H1 (cell line): ENCODE data around the gene FAR2. TPM values are rescaled to one million over a fixed set of nuclear protein-coding genes. Genes with fewer than 3 reads are reported as not detected.

ENCODE experiments used
- CTCF ChIA-PET: fragments of 300-600 bp; sonication (Branson Sonifier 250); formaldehyde crosslinking; loops from one replicate; lab custom pipeline; 2021; ENCODE audit not compliant: partially characterized antibody; lab: Charles Lee
- POLR2A ChIA-PET: fragments of 300-600 bp; sonication (Branson Sonifier 250); formaldehyde crosslinking; loops from one replicate; lab custom pipeline; 2021; ENCODE audit warnings: inconsistent platforms; ENCODE audit not compliant: partially characterized antibody; lab: Charles Lee
- DNase-seq, 2 experiments: peaks; one replicate each; pipeline versions ENCODE4 v3.0.0 to v3.0.0-alpha.2; 2010 to 2022; ENCODE audit warnings: low spot score in 2 of 2, low read depth in 1 of 2, mixed read lengths in 1 of 2
- FAIRE-seq: peaks from 2 replicates; lab custom pipeline; 2011; peaks lifted over from hg19 to GRCh38; lab: Jason Lieb, UNC
- H2AFZ ChIP-seq: 2 replicates; pipeline ENCODE4 v1.8.1; 2012; ENCODE audit warnings: low read length, inconsistent platforms
- H2AK5ac ChIP-seq: 2 replicates; pipeline ENCODE4 v1.6.1; 2013; ENCODE audit warnings: low read depth, low read length
- H2BK120ac ChIP-seq: replicated peaks from 2 replicates; pipeline ENCODE3; 2013; ENCODE audit warnings: low read depth, low read length, inconsistent platforms
- H2BK12ac ChIP-seq: 2 replicates; pipeline ENCODE4 v1.6.1; 2013; ENCODE audit warnings: low read depth, low read length
- H2BK15ac ChIP-seq: 2 replicates; pipeline ENCODE4 v1.6.1; 2013; ENCODE audit warnings: low read length
- H2BK20ac ChIP-seq: 2 replicates; pipeline ENCODE4 v1.6.1; 2013; ENCODE audit warnings: low read length
- H2BK5ac ChIP-seq: 2 replicates; pipeline ENCODE4 v1.6.1; 2013; ENCODE audit warnings: low read depth, low read length
- H3K14ac ChIP-seq: 2 replicates; pipeline ENCODE4 v1.6.1; 2013; ENCODE audit warnings: inconsistent platforms; ENCODE audit not compliant: insufficient read length
- H3K18ac ChIP-seq: 2 replicates; pipeline ENCODE4 v1.6.1; 2013; ENCODE audit warnings: low read length; ENCODE audit errors: extremely low read depth
- H3K23ac ChIP-seq: 2 replicates; pipeline ENCODE4 v1.6.1; 2013; ENCODE audit warnings: inconsistent platforms; ENCODE audit not compliant: insufficient read length
- H3K23me2 ChIP-seq: 2 replicates; pipeline ENCODE4 v1.6.1; 2013; ENCODE audit warnings: low read depth, low read length
- H3K27ac ChIP-seq: 2 replicates; pipeline ENCODE4 v1.6.1; 2011; ENCODE audit warnings: low read depth, low read length, inconsistent platforms
- H3K27me3 ChIP-seq, 4 experiments: replicated peaks in 1 of 4; 1 replicate in 1 of 4; 2 replicates in 3 of 4; pipeline versions ENCODE4 v1.6.1 to v1.8.1; 2011 to 2013; ENCODE audit warnings: low read length in 3 of 4, mild to moderate bottlenecking in 3 of 4, inconsistent platforms in 2 of 4, mixed read lengths in 2 of 4, moderate library complexity in 1 of 4; ENCODE audit not compliant: control insufficient read depth in 3 of 4, insufficient read depth in 3 of 4; ENCODE audit errors: extremely low read depth in 1 of 4
- H3K36me3 ChIP-seq, 4 experiments: 2 replicates each; pipeline versions ENCODE4 v1.6.1 to v1.8.1; 2011 to 2013; ENCODE audit warnings: mild to moderate bottlenecking in 4 of 4, low read length in 3 of 4, moderate library complexity in 2 of 4, control low read depth in 1 of 4, inconsistent platforms in 1 of 4; ENCODE audit not compliant: insufficient read depth in 4 of 4, control insufficient read depth in 2 of 4
- H3K4ac ChIP-seq: replicated peaks from 2 replicates; pipeline ENCODE3; 2013; ENCODE audit warnings: low read length, low read depth, mixed read lengths, inconsistent platforms; ENCODE audit not compliant: insufficient read length
- H3K4me1 ChIP-seq, 4 experiments: replicated peaks in 1 of 4; 1 replicate in 1 of 4; 2 replicates in 3 of 4; pipeline versions ENCODE4 v1.6.1 to v1.8.1; 2011 to 2013; ENCODE audit warnings: low read length in 3 of 4, inconsistent platforms in 2 of 4, mixed read lengths in 1 of 4; ENCODE audit not compliant: insufficient read depth in 4 of 4, control insufficient read depth in 3 of 4
- H3K4me2 ChIP-seq, 2 experiments: 2 replicates each; pipeline versions ENCODE4 v1.6.1 to v1.8.1; 2011 to 2013; ENCODE audit warnings: low read depth in 2 of 2, low read length in 2 of 2, control low read depth in 1 of 2, inconsistent platforms in 1 of 2, mild to moderate bottlenecking in 1 of 2; ENCODE audit not compliant: insufficient read depth in 1 of 2
- H3K4me3 ChIP-seq, 4 experiments: fragments of 200-600, 300-600 bp in 1 of 4; sonication (generic), shearing (Covaris generic), sonication (Bioruptor Twin) in 1 of 4; 2 replicates each; pipeline versions ENCODE4 v1.5.1 to v1.8.1; 2011 to 2016; ENCODE audit warnings: low read length in 4 of 4, low read depth in 3 of 4, control low read depth in 2 of 4, inconsistent platforms in 2 of 4, mild to moderate bottlenecking in 2 of 4, mixed read lengths in 1 of 4, moderate library complexity in 1 of 4; ENCODE audit not compliant: insufficient read depth in 2 of 4; ENCODE audit errors: extremely low read depth in 1 of 4
- H3K56ac ChIP-seq: replicated peaks from 2 replicates; pipeline ENCODE3; 2013; ENCODE audit warnings: low read depth, mild to moderate bottlenecking, mixed read lengths, low read length, inconsistent platforms; ENCODE audit not compliant: insufficient read length
- H3K79me1 ChIP-seq: 2 replicates; pipeline ENCODE4 v1.6.1; 2013; ENCODE audit warnings: low read depth, low read length, control low read depth
- H3K79me2 ChIP-seq, 2 experiments: 2 replicates each; pipeline versions ENCODE4 v1.6.1 to v1.8.1; 2012 to 2013; ENCODE audit warnings: low read length in 2 of 2, mild to moderate bottlenecking in 2 of 2, inconsistent platforms in 1 of 2; ENCODE audit not compliant: insufficient read depth in 2 of 2, control insufficient read depth in 1 of 2
- H3K9ac ChIP-seq, 4 experiments: replicated peaks in 1 of 4; 1 replicate in 1 of 4; 2 replicates in 3 of 4; pipeline versions ENCODE4 v1.6.1 to v1.8.1; 2011 to 2013; ENCODE audit warnings: low read depth in 3 of 4, low read length in 3 of 4, control low read depth in 2 of 4, mild to moderate bottlenecking in 2 of 4, moderate library complexity in 2 of 4, inconsistent platforms in 1 of 4; ENCODE audit errors: extremely low read depth in 1 of 4
- H3K9me3 ChIP-seq, 2 experiments: 2 replicates each; pipeline versions ENCODE4 v1.6.1 to v1.8.1; 2012 to 2013; ENCODE audit warnings: mild to moderate bottlenecking in 2 of 2, moderate library complexity in 2 of 2, control low read depth in 1 of 2, inconsistent platforms in 1 of 2, low read depth in 1 of 2, low read length in 1 of 2, mixed read lengths in 1 of 2; ENCODE audit not compliant: insufficient read depth in 2 of 2
- H4K20me1 ChIP-seq, 2 experiments: replicated peaks in 1 of 2; 2 replicates each; pipeline versions ENCODE3 to v1.8.1; 2011 to 2013; ENCODE audit warnings: inconsistent platforms in 2 of 2, low read length in 2 of 2, mild to moderate bottlenecking in 1 of 2; ENCODE audit not compliant: insufficient read depth in 2 of 2, control insufficient read depth in 1 of 2
- H4K5ac ChIP-seq: 2 replicates; pipeline ENCODE4 v1.6.1; 2013; ENCODE audit warnings: low read length, low read depth, mixed read lengths, inconsistent platforms; ENCODE audit not compliant: insufficient read length
- H4K8ac ChIP-seq: 2 replicates; pipeline ENCODE4 v1.8.0; 2013; ENCODE audit warnings: mild to moderate bottlenecking, moderate library complexity, low read length, inconsistent platforms; ENCODE audit not compliant: insufficient read depth; ENCODE audit errors: extremely low read depth
- H4K91ac ChIP-seq: replicated peaks from 2 replicates; pipeline ENCODE3; 2013; ENCODE audit warnings: low read length, mixed read lengths, inconsistent platforms; ENCODE audit not compliant: insufficient read length
- BCL11A ChIP-seq, 2 experiments: IDR thresholded peaks; one replicate each; pipeline ENCODE4 v1.6.1; 2011; ENCODE audit warnings: low read depth in 2 of 2, low read length in 2 of 2, mild to moderate bottlenecking in 2 of 2
- CHD2 ChIP-seq: IDR thresholded peaks from 2 replicates; pipeline ENCODE4 v1.6.1; 2012; ENCODE audit warnings: low read length, improper control_type of control experiment
- CTBP2 ChIP-seq: IDR thresholded peaks from 2 replicates; pipeline ENCODE4 v1.7.0; 2011; ENCODE audit warnings: borderline replicate concordance, mild to moderate bottlenecking, moderate library complexity, mixed read lengths, low read length; ENCODE audit not compliant: insufficient read depth, insufficient read length
- EGR1 ChIP-seq: IDR thresholded peaks from 2 replicates; pipeline ENCODE4 v1.6.1; 2011; ENCODE audit warnings: low read depth, low read length, borderline replicate concordance
- EP300 ChIP-seq, 2 experiments: IDR thresholded peaks; 1 replicate in 1 of 2; 2 replicates in 1 of 2; pipeline ENCODE4 v1.6.1; 2011 to 2012; ENCODE audit warnings: low read depth in 2 of 2, low read length in 2 of 2, mild to moderate bottlenecking in 2 of 2, borderline replicate concordance in 1 of 2, inconsistent platforms in 1 of 2, moderate library complexity in 1 of 2
- GABPA ChIP-seq: IDR thresholded peaks from 2 replicates; pipeline ENCODE4 v1.6.1; 2011; ENCODE audit warnings: mild to moderate bottlenecking, low read length, moderate library complexity, borderline replicate concordance; ENCODE audit not compliant: insufficient read depth
- MAFK ChIP-seq: IDR thresholded peaks from 2 replicates; pipeline ENCODE4 v1.6.1; 2012; ENCODE audit warnings: low read depth, mild to moderate bottlenecking, improper control_type of control experiment, low read length
- NRF1 ChIP-seq: IDR thresholded peaks from 2 replicates; pipeline ENCODE4 v1.6.1; 2011; ENCODE audit warnings: mild to moderate bottlenecking, low read depth, low read length, improper control_type of control experiment
- RNF2 ChIP-seq: fragments of 200-900, 300-1000 bp; sonication (generic); IDR thresholded peaks from 2 replicates; pipeline ENCODE4 v1.7.1; 2016; ENCODE audit warnings: borderline replicate concordance, low read depth, mild to moderate bottlenecking, antibody characterized with exemption, low read length; ENCODE audit not compliant: poor library complexity, severe bottlenecking; ENCODE audit errors: missing control alignments
- SP1 ChIP-seq: IDR thresholded peaks from 2 replicates; pipeline ENCODE4 v1.6.1; 2011; ENCODE audit warnings: low read depth, low read length
- SUZ12 ChIP-seq: fragments of 200-600 bp; sonication (generic); IDR thresholded peaks from 2 replicates; pipeline ENCODE4 v1.6.1; 2012; ENCODE audit warnings: mild to moderate bottlenecking, inconsistent platforms, low read length, moderate library complexity, mixed read lengths
- WGBS, 2 experiments: shearing (Covaris generic) in 1 of 2; methylation state at CpG; one replicate each; pipeline versions ENCODE4 v1.1.6 to v1.1.7; 2013 to 2015; ENCODE audit warnings: low lambda C conversion rate in 2 of 2, mixed read lengths in 2 of 2, inconsistent platforms in 1 of 2, low coverage in 1 of 2, missing lambda C conversion rate in 1 of 2; ENCODE audit not compliant: insufficient replicate concordance in 2 of 2, insufficient coverage in 1 of 2, insufficient read length in 1 of 2; ENCODE audit errors: extremely low coverage in 1 of 2, missing lambda C conversion rate in 1 of 2; 5-methylcytosine and 5-hydroxymethylcytosine counted together
- polyA plus RNA-seq, 7 experiments: library from polyadenylated mRNA; depleted of rRNA in 3 of 7; stranded (reverse) in 5 of 7; unstranded in 2 of 7; fragments of >200 nt in 5 of 7; fragments of 200-250 nt in 2 of 7; gene quantifications; 1 replicate in 5 of 7; 2 replicates in 1 of 7; 4 replicates in 1 of 7; pipeline versions ENCODE4 v1.2.1 to v1.2.3, GENCODE V29; 2011 to 2013; ENCODE audit warnings: missing spikeins in 2 of 7, mixed read lengths in 2 of 7
- total RNA-seq: library from RNA; stranded (reverse); fragmentation: NEBNext Ultra II Directional; extraction: Animal tissue kit (Norgen Biotek cat#: 25700); gene quantifications from 2 replicates; pipeline ENCODE4 v1.2.1, GENCODE V29; 2021

Gene FAR2
- total and polyA plus RNA-seq, 2 of the 8 experiments (the other 6 are each of a cell fraction or from before 2014, with no cell fraction given) = 24.0 to 24.1 TPM

GRCh38 chr12:29160230-29160629 is 11.2 kb downstream of the FAR2 start:
- H4K5ac ChIP-seq = no peak overlapping the region
- CTCF ChIA-PET = no interaction called here
- DNase-seq (no peak), FAIRE-seq (no peak)
- H3K14ac ChIP-seq = no peak overlapping the region
- no peak overlapping the region for H3K4ac ChIP-seq
- H4K91ac ChIP-seq = no peak overlapping the region
- H4K20me1 ChIP-seq = no peaks in the 10 kb centered on the region
- H3K4me3 ChIP-seq = no peak overlapping the region
- TF ChIP-seq NRF1 = no peak
- TF ChIP-seq SUZ12 = no peak
- no peak for TF ChIP-seq CTBP2
- TF ChIP-seq RNF2 = no peak
- no peak for TF ChIP-seq CHD2
- TF ChIP-seq EP300 (IDR thresholded peaks at IDR 0.05; ENCODE audit: borderline replicate concordance in 1 of 2, low read depth in 2 of 2, low read length in 2 of 2) = no peak
- no peak for TF ChIP-seq BCL11A (IDR thresholded peaks at IDR 0.05; ENCODE audit: low read depth in 2 of 2, low read length in 2 of 2)
- TF ChIP-seq EGR1 = no peak
- TF ChIP-seq GABPA = no peak
- TF ChIP-seq MAFK = no peak
- TF ChIP-seq SP1 = no peak
- H2AFZ ChIP-seq = no peak overlapping the region
- no peak overlapping the region for H2AK5ac ChIP-seq
- no peak overlapping the region for H3K18ac ChIP-seq
- no peak overlapping the region for H2BK12ac ChIP-seq
- H3K79me2 ChIP-seq = peaks cover 0 to 4% of the 10 kb centered on the region in 2 experiments; a peak in 1 of 4 replicates
- H3K4me2 ChIP-seq = no peak overlapping the region
- no peaks in the 10 kb centered on the region for H3K9me3 ChIP-seq
- no peak overlapping the region for H3K23ac ChIP-seq
- H2BK15ac ChIP-seq = no peak overlapping the region
- POLR2A ChIA-PET = interaction anchor here (0.6 kb wide), 1 partner anchor 207 kb away, joined by 4 read pairs; no protein-coding TSS in a partner anchor
- WGBS, 2 experiments = 90% methylated on average over 3 of the region's 3 CpGs; no CpG with 5 or more reads in 1 of the 2 experiments
- H2BK20ac ChIP-seq = no peak overlapping the region
- no peak overlapping the region for H4K8ac ChIP-seq
- H3K4me1 ChIP-seq = peaks cover 0 to 3% (median 0%) of the 10 kb centered on the region in 4 experiments; a peak in 1 of 7 replicates
- H3K27me3 ChIP-seq = no peaks in the 10 kb centered on the region
- no peaks in the 10 kb centered on the region; the same call in 1 of the 2 replicates for H3K79me1 ChIP-seq
- no peak overlapping the region for H2BK120ac ChIP-seq
- no peaks in the 10 kb centered on the region for H3K23me2 ChIP-seq
- no peak overlapping the region for H3K27ac ChIP-seq
- no peaks in the 10 kb centered on the region for H3K36me3 ChIP-seq
- H2BK5ac ChIP-seq = no peak overlapping the region
- H3K56ac ChIP-seq = no peak overlapping the region
- H3K9ac ChIP-seq = no peak overlapping the region
